Fibroblast of peridontal ligament (primary cell): ENCODE results near the gene NHS.

Experiments
- DNase-seq: peaks from one replicate; pipeline ENCODE4 v3.0.0-alpha.2; 2010; ENCODE audit errors: extremely low read depth

The NHS gene

DNA sequence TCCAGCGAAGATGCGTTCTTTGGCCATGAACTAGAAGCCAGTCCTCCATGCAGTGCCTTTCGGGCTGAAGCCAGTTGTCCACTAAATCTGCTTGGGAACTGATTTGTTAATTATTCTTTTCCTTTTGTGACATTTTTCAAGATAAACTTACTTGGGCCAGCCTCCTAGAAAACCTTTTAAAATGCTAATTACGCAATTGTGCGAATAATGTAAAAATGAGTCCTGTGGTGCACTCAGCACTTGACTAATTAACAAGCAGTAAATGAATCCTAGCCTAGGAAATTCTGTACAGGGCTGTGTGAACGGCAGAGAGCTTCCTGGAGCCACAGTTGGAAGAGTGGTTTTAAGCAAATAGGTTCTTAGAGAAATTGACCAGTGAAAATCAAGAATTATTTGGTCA is 212.4 kb downstream of the NHS start:
- no peak for DNase-seq

DNA sequence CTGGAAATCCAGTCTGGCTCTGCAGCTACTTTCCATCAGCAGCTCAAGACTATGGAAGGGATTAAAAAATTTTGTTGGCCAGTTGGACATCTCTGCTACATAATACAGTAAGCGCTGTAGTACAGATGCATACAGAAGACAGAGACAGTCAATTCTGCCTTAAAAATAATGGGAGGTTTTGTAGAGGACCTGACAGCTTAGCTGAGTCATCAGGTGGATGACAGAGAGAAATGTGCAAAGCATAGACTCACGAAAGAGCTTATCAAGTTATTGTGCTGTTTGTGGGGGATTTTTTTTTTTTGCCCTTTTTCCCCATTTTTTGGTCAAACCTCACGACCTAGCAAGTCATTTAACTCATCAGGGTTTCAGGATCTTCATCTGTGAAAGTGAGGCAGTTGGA is 213.3 kb downstream of the NHS start:
- no peak for DNase-seq

DNA sequence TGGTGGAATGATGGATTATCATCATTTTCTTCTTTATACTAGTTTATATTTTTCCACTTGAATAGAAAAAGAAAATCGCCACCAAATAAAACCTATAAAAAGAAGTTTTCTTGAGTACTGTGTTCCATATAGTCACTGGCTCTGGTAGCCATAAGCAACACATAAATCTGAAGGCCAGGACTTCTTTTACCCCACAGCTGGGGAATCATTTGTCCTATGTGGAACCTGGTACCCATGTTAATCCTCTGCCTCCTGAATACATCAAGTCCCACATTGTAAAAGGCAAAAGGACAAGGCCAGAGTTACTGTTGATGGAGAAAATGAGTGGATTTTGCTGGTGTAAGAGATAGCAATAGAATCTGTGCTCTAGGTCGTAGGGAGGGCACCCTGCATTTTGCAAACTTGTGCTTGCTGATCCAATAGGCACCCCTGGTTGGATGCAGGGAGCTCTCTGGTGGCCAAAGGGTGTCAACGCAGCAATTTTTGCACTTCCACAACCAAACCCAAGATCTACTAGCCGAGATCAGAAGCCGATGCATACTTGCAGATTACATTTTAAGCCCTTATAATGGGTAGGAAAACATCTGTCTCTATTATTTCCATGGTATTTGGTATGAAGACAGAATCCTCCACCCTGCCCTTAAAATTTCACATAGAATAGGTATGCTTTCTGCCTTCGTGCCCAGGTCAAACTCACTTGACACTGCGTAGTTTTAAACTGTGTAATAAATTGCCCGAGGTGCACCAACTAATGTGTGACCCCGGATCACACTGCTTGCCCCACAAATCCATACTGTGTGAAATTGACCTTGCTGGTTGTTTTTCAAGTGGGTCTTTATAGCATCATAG is 216.1 kb downstream of the NHS start:
- peak; percentile 91 for DNase-seq

DNA sequence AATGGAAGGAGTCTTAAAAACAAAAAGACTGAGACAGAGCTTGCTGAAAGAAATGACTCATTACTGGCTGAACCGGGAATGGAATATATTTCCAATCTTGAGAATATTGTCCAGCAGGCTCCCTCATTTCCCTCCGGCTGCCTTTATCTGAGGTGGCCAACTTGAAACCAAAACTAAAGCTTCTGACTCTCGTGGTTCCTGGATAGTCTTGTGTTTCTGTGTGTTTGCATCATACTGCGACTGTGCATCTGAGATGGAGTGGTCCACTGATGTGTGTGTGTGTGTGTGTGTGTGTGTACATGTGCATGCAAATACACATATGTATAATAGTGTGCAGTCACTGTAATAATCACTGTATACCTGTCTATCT is 216.7 kb downstream of the NHS start:
- peak; percentile 89 for DNase-seq

DNA sequence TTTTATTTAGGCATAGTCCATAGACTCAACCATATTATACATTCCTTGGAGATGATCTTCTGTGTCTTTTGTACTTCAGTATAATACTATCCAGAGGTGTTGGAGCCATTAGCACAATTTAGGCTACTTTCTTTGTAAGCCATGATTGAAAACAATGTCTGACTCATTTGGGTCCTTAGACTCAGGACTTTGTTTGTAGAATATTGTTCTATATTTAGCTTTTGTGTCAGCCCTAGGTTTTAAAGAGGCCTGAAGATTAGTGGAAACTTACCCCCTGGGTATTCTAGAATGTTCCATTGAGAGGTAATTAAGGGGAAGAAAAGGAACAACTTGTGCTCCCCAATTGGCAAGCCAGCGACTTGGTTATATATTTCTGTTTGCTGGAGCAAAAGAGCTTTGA is 217.1 kb downstream of the NHS start:
- peak; percentile 58 for DNase-seq

DNA sequence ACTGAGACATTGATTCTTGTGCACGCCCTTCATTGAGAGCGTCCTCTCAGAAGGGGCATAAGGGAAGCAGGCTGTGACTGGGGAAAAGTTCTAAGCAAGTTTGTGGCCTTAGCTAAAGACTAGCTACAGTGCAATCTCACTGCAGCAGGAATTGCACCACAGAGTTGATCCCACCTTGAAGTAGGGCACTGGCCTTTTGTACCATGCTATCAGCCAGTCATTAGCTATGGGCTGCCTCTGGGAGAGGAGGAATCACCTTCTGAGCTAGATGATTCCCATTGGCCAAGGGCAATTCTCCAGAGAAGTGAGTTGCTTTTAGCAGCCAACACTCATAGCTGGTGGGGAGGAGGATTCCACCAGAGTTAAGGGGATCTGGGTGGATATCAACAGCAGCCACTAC is 219.7 kb downstream of the NHS start:
- DNase-seq: no peak

DNA sequence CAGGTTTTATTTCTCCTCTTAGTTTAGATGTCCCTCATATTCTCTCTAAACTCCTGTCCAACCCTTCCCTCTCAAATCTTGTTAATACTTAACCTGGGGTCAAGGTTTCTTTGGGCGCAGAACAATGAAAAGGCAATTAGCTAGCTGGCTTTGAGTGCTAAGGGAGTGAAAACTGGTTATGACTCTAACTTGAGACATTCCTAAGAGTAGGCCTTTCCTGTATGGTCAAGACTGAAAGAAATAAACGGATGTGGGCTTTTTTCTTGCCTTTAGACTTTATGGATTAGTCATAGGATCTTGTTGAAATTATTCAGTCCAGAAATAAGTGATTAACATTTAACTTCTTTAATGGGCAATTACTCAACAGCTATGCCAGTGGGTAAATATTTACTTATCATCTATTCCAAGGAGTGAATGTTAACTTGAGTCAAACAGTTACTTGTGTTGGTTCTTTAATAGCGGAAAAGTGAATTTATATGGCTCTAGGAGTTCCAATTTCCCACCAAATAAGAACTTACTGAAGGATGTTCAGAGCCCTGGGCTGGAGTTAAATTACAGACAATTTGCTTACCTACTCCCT is 220.5 kb downstream of the NHS start:
- DNase-seq: peak; percentile 41

DNA sequence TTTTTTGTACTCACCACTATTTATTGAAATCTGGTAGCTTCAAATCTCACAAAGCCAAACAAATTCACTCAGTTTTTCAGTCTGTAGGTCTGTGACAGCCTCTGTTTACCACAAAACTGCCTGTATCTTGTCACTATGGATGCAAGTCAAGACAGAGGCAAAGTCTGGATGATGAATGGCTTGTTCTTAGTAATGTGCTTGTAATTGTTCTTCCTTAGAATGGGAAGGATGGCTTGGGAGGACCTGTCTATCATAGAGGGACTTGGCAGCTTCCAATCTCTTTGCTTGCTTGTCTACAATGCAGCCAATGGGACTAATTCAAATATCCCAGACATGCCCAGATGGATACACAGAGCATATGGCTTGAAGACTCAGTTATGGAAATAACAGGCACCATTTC is 221.1 kb downstream of the NHS start:
- DNase-seq: no peak

DNA sequence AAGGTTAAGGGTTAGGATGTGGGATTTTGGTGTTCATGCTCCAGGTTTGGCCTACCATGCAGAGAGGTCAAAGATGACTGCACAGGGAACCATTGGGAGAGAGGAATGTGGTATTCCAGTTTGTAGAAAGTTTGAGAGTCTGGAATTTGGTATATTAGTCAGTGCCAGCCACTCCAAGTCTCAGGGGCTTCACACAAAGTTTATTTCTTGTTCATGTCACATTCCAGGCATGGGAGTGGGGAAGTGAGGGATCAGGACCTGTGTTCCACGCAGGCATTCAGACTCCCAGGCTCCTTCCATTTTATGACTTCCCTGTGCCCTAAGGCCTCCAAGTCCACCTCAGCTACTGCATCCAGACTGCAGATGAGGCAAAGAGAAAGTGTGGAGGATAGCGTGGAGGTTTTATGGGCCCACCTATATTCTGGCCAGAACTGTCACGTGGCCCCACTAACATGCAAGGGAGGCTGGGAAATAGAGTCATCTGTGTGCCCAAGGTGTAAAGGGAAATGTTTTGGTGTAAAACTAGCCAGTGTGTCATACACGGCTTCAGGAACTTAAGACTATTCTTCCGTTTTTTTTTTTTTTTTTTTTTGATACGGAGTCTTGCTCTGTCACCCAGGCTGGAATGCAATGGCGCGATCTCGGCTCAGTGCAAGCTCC is 221.7 kb downstream of the NHS start:
- no peak for DNase-seq

DNA sequence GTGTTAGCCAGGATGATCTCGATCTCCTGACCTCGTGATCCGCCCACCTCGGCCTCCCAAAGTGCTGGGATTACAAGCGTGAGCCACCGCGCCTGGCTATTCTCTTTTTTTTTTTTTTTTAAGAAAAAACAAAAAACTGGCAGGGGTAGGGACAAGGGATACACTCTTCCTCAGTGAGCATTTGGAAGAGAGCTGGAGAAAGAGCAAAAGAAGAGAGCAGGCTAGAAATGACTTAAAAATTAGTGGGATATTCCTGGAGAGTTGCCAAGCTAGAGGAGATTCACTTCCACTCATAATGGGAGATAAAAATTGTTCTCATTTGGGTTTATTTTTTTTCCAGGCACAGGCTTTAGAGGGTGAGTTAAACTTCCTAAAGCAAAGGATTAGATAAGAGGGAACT is 222.3 kb downstream of the NHS start:
- no peak for DNase-seq

DNA sequence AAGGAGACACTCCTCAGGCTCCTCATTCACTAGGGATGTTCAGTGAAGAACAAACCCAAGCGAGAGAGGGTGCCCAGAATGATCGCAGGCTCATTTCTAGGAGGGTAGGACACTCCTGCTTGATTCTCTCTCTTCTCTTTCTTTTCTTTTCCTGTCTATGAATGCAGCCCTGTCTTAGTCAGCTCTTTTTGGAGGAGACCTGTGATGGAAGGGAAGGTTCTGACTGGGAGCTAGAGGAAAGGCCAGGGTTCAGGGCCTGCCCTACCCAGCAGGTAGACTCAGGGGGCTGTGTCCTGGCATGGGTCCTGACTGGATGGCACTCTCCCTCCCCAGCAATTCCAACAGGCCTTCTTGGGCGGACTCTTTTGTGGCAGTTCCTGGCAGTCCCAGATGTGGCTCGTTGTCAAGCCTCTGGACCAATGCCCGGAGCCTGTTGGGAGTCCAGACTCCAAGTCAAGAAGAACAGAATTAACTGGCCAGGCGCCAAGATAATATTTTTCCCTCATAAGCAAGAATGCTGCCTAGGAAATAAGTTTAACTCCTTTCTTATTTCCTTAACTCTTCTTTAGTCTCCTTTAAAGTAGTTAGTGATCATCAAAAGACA is 222.9 kb downstream of the NHS start:
- peak; percentile 64 for DNase-seq

DNA sequence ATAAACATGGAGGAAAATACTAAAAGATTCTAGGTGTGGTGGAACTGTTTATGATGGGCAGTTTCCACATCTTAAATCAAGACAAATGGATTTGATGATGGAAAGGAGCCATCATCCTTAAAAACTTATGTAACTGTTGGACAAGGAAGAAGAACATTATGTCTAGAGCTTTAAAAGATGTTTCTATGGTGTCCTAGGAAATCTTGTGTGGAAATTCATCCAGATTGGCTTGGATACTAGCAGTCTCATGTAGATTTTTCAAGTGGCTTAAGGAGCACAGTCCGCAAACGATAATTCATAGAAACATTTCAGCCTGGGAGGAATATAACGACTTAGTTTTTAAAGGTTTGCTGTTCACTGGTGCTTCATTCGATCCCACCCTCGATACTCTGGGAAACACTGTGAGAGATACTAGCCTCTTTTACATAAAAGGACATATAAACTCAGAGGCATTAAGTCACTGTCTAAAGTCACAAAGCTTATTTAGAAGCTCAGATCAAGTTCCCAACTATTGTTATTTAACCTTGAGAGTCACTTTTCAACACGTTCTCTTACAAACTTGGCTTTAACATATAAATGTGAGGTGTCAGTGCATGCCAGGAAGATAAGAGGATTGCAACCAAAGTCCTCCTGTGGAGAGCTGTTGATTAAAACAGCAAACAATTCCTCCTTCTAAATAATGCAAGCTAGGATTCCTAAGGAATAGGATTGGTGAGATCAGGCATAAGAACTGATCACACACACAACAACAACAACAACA is 226.6 kb downstream of the NHS start:
- no peak for DNase-seq

DNA sequence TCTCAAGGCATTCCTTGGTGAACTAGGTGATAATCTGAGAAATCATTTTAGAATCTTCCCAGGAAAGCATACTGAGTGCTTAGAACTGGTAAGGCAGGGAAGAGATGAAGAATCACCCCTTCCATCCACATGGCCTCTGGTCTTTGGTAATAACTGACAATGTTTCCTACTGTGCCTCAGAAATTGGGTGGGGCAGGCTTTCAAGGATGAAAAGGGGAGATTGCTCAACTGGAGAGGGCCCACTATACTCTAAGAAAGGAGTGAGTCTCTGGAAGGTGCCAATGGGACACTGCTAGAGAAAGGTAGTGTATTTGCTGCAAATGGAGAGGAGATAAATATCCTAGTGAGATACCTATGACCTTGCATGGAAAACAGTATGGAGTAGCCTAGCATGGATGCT is 227.2 kb downstream of the NHS start:
- DNase-seq: no peak

DNA sequence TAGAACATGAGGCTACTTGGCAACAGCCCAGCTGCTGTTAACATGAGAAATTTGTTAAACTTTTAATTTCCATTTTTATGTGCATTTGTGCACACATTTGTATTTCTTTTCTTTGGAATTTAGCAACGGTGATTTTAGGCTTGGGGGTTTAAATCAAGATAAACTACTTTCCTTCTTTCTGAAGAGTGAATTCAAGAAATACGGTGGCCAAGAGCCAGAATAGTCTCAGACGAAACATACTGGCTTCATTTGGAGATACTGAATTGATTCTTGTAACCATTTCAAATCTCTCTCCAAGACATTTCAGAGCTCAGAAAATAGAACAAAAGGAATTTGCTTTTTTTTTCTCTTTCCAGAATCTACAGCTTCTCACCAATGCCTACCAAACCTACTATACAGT is 228.2 kb downstream of the NHS start:
- no peak for DNase-seq

DNA sequence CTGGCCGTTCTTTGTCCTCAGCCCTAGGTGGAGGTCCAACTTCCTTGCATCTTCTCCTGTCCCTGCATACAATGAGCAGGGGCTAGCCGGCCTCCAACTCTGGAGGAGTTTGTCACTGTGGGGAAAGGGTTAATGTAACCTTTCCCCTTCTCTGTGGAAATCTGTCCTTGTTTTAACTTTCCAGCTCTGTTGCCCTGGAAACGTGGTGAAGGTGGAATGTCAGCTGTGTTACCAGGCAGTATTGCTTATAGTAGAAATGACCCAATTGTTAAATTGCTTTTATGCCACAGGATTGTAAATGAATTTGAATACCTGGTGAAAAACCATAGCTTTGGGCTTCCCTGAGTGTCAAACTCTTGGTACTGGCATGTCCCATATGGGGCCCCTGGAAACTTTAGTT is 230.7 kb downstream of the NHS start:
- DNase-seq: peak; percentile 44

DNA sequence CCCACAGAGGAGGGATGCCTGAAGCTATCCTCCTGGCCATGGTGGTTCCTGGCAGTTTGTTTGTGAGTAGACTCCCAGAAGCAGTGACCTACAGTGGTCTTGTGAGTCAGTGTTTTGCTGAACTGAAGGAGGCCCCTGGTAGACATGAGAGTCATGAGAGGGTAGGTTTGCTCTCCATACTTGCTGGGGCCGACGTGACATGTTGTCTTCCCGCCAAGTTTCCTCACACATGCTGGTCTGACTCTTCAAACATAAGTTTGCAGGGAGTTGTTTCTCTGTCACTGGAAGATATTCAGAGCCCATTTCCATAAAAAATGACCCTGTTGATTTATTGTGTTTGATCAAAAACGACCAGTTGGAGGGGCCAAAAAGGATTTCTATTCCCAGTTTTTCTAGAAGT is 231.2 kb downstream of the NHS start:
- no peak for DNase-seq

DNA sequence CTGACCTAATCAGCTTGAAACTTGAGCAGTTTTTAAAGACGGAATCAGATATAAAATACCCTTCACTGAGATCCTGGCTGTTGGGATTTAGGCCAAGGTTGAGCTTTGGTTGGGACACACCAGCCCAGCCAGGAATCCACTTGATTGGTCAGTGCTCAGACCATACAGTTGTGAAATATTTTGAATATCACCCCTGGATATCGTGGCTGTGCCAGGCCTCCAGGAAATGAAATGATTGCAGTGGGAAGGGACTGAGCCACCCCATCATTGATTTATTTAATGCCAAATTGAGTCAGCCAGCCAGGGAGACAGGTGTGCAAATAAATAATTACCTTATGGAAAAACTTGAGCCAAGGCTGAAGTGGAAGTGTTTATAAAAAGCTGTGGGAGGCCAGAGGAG is 233.9 kb downstream of the NHS start:
- peak; percentile 37 for DNase-seq

DNA sequence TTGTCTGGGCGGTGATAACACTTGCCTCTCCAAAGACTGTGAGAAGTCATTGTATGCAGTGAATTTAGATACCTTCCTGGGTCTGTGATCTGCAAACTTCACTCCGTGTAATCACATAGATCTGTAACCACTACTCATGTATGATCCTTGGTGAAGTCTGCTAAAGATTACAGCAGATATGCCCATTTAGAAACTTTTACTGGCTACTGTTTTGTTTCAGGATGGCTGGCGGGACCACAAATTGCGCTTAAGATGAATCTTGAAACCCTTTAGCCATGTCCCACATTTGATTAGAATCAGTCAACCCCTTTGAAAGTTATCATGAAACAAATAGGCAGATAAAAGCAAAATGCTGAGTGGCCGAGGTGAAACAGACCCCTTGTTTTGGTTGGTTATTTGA is 235.8 kb downstream of the NHS start:
- no peak for DNase-seq

DNA sequence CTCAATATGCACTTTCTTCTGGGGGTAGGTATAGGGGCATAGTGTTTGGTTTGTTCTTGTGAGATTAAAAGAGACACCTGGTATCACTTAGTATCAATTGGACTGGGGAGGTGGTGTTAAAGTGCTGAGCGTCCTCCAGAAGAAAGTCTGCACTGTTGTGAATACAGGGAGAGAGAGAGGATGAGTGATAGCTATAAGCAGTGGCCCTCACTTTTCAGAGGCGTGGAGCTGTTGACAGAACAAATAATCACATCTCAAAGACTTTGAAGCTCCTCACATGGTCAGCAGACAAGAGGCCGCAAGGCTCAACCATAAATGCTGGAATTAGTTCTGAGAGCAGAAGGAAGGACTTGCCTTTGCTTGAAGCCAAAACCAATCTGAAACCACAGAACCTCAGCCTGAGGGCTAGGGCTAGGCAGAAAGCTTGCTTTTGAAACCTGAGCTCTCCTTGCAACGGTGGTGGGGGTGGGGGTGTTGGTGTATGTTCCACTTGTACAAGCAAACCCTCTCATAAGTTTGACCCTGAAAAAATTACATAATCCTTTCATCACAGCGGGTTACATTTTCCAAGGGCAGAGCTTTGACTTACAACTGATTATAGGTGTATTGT is 239.1 kb downstream of the NHS start:
- DNase-seq: peak; percentile 74

DNA sequence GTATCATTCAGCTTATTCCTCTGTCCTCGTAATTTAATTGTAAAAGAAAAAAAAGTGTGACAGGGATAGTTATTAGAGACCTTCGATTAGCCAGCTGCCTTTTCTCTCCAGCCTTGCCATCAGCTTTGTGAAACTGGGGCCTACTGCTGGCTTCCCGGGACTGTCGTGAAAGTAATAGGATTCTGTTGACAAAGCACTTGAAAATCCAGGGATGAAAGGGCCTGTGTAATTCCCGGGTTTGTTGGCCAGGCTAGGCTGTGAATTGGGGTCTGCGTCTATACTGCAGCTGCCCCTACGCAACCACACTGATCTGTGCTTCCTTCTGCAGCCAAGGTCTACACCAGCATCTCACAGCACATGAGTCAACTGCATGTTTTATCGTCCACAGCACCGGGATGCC is 241.9 kb downstream of the NHS start:
- no peak for DNase-seq

DNA sequence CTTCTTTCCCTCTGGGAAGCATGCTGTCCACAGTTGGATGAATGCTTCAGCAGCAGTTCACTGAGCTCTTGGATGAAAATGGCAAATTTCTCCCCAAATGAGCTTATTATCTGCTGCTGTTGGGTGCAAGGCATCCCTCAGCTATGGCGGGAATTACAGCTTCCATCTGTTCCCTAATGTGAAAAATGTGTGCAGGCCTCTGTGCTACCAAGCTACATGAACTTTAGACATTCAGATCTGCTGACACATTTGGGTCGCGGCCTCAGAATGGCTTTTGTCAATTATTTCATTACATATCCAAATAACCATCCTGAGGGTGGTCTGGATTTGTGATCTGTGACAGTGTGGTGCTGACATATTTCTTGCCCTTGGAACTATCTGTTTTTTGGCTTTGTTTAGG is 242.8 kb downstream of the NHS start:
- peak; percentile 40 for DNase-seq
